Endothelial cell of umbilical vein (primary cell): ENCODE measurements around the gene RPS6KL1. TPM values are rescaled to one million over a fixed set of nuclear protein-coding genes. Genes with fewer than 3 reads are reported as not detected.

ENCODE experiments used
- BruUV-seq: library from RNA; stranded (reverse); fragments of 400-500 nt; replicated peaks from 2 replicates; lab custom pipeline; 2021; lab: Mats Ljungman, UMichigan
- CTCF ChIA-PET: fragments of 300-600, 350-600 bp; sonication (Branson Sonifier 250); formaldehyde crosslinking; loops from one replicate; lab custom pipeline; 2021; ENCODE audit warnings: antibody characterized with exemption, inconsistent platforms; lab: Charles Lee
- POLR2A ChIA-PET: fragments of 300-600, 350-600 bp; sonication (Branson Sonifier 250); formaldehyde crosslinking; loops from one replicate; lab custom pipeline; 2021; ENCODE audit warnings: antibody characterized with exemption, inconsistent platforms; lab: Charles Lee
- DNase-seq: peaks from one replicate; pipeline ENCODE4 v3.0.0-alpha.2; 2011; ENCODE audit warnings: low read depth, low spot score
- FAIRE-seq: peaks from 2 replicates; lab custom pipeline; 2011; peaks lifted over from hg19 to GRCh38; lab: Jason Lieb, UNC
- H2AFZ ChIP-seq: 2 replicates; pipeline ENCODE4 v1.6.0; 2012; ENCODE audit warnings: low read depth, low read length, control low read depth, inconsistent platforms
- H3K27ac ChIP-seq: 2 replicates; pipeline ENCODE4 v1.5.1; 2011; ENCODE audit warnings: low read depth, mild to moderate bottlenecking, control low read depth, low read length, moderate library complexity; ENCODE audit not compliant: insufficient read depth
- H3K27me3 ChIP-seq, 2 experiments: 2 replicates each; pipeline versions ENCODE4 v1.6.0 to v1.6.1; 2011; ENCODE audit warnings: low read length in 2 of 2, mixed read lengths in 1 of 2; ENCODE audit not compliant: control insufficient read depth in 2 of 2, insufficient read depth in 2 of 2
- H3K36me3 ChIP-seq, 2 experiments: 2 replicates in 1 of 2; 3 replicates in 1 of 2; pipeline ENCODE4 v1.5.1; 2011; ENCODE audit warnings: low read length in 2 of 2, mild to moderate bottlenecking in 1 of 2, moderate library complexity in 1 of 2; ENCODE audit not compliant: control insufficient read depth in 2 of 2, insufficient read depth in 2 of 2; ENCODE audit errors: extremely low read depth in 1 of 2
- H3K4me1 ChIP-seq: 3 replicates; pipeline ENCODE4 v1.5.1; 2011; ENCODE audit warnings: mild to moderate bottlenecking, low read length; ENCODE audit not compliant: control insufficient read depth, insufficient read depth; ENCODE audit errors: extremely low read depth
- H3K4me2 ChIP-seq: 2 replicates; pipeline ENCODE4 v1.6.1; 2011; ENCODE audit warnings: low read length, control low read depth, mixed read lengths; ENCODE audit not compliant: insufficient read depth
- H3K4me3 ChIP-seq, 3 experiments: fragments of 200-600 bp in 1 of 3; sonication (generic), shearing (Covaris generic) in 1 of 3; replicated peaks in 1 of 3; 2 replicates each; pipeline ENCODE4 v1.5.1; 2011 to 2016; ENCODE audit warnings: control low read depth in 3 of 3, low read length in 3 of 3, mild to moderate bottlenecking in 2 of 3, inconsistent platforms in 1 of 3, low read depth in 1 of 3, moderate library complexity in 1 of 3; ENCODE audit not compliant: insufficient read depth in 1 of 3
- H3K79me2 ChIP-seq: 2 replicates; pipeline ENCODE4 v1.6.0; 2012; ENCODE audit warnings: low read length, inconsistent platforms; ENCODE audit not compliant: control insufficient read depth, insufficient read depth
- H3K9ac ChIP-seq: replicated peaks from 2 replicates; pipeline ENCODE3; 2011; ENCODE audit warnings: low read length, control low read depth; ENCODE audit not compliant: insufficient read depth; ENCODE audit errors: extremely low read depth
- H3K9me1 ChIP-seq: replicated peaks from 3 replicates; pipeline ENCODE4 v1.6.0; 2011; ENCODE audit warnings: mild to moderate bottlenecking, low read length; ENCODE audit not compliant: control insufficient read depth, insufficient read depth; ENCODE audit errors: extremely low read depth
- H3K9me3 ChIP-seq: replicated peaks from 2 replicates; pipeline ENCODE4 v1.5.1; 2012; ENCODE audit warnings: low read length, inconsistent platforms; ENCODE audit not compliant: control insufficient read depth, insufficient read depth
- H4K20me1 ChIP-seq: replicated peaks from 2 replicates; pipeline ENCODE3; 2011; ENCODE audit warnings: mild to moderate bottlenecking, low read length; ENCODE audit not compliant: control insufficient read depth, insufficient read depth; ENCODE audit errors: extremely low read depth
- CTCF ChIP-seq, 2 donors: IDR thresholded peaks; 1 replicate in 1 of 2; 2 replicates in 1 of 2; pipeline ENCODE4 v1.5.1; 2011; ENCODE audit warnings: low read length in 2 of 2, mild to moderate bottlenecking in 2 of 2, moderate library complexity in 2 of 2, control low read depth in 1 of 2, inconsistent platforms in 1 of 2, low read depth in 1 of 2; ENCODE audit not compliant: insufficient read depth in 1 of 2; ENCODE audit errors: extremely low read depth in 1 of 2
- GATA2 ChIP-seq: IDR thresholded peaks from 2 replicates; pipeline ENCODE4 v1.7.0; 2011; ENCODE audit warnings: low read depth, mild to moderate bottlenecking, moderate library complexity, mixed read lengths, low read length; ENCODE audit not compliant: insufficient read length, insufficient read depth
- MYC ChIP-seq: IDR thresholded peaks from one replicate; pipeline ENCODE4 v1.6.1; 2011; ENCODE audit warnings: mild to moderate bottlenecking, low read depth, low read length
- POLR2AphosphoS5 ChIP-seq: IDR thresholded peaks from 2 replicates; pipeline ENCODE4 v1.6.1; 2012; ENCODE audit warnings: low read depth, mild to moderate bottlenecking, control low read depth, low read length, moderate library complexity; ENCODE audit not compliant: insufficient read depth
- dilution Hi-C: fragments of 300-500 bp; cut with MboI; formaldehyde crosslinking; loops from one replicate; pipeline ENCODE4 v1.15.0; 2019; ENCODE audit warnings: low sequenced_read_pairs; ENCODE audit not compliant: extremely low pct_ligation_motif_present
- intact Hi-C: fragments of 100-400 bp; cut with micrococcal nuclease; formaldehyde crosslinking; loops from one replicate; pipeline ENCODE4 v1.10.0; 2022
- polyA plus RNA-seq, 4 experiments: library from polyadenylated mRNA; depleted of rRNA in 3 of 4; stranded (reverse) in 3 of 4; unstranded in 1 of 4; fragments of >200 nt; gene quantifications; 2 replicates each; pipeline versions ENCODE4 v1.2.1 to v1.2.3, GENCODE V29; 2011 to 2012; ENCODE audit warnings: missing spikeins in 1 of 4
- total RNA-seq: library from RNA; stranded (reverse); gene quantifications from 2 replicates; pipeline ENCODE4 v1.2.3, GENCODE V29; 2021

RPS6KL1 gene
- total and polyA plus RNA-seq, 2 donors (not counting 3 experiments of a cell fraction or from before 2014, with no cell fraction given), result 10.2 to 23.8 TPM

- ChIA-PET CTCF (interaction anchor here (0.7 to 3.2 kb wide), 2 partner anchors 31 to 135 kb away, joined by 3 to 14 read pairs; no protein-coding TSS in a partner anchor), POLR2A (no interaction called here)
- no peaks in the 10 kb centered on the region for H4K20me1 ChIP-seq
- intact Hi-C loops (no loop called here), dilution Hi-C loops (no loop called here)
- H3K4me3 ChIP-seq, result peak overlapping the region in 2 of 3 experiments; percentile 83 to 84
- H3K4me1 ChIP-seq, result peaks cover 35% of the 10 kb centered on the region
- no peaks in the 10 kb centered on the region for H3K27me3 ChIP-seq
- H3K9me1 ChIP-seq, result no peaks in the 10 kb centered on the region
- no peak for DNase-seq
- no peak overlapping the region for H3K27ac ChIP-seq
- FAIRE-seq, result no peak
- H2AFZ ChIP-seq, result no peak overlapping the region
- peaks cover 16 to 32% of the 10 kb centered on the region in 2 experiments for H3K36me3 ChIP-seq
- H3K9me3 ChIP-seq, result no peaks in the 10 kb centered on the region
- H3K4me2 ChIP-seq, result peak overlapping the region; percentile 83
- H3K79me2 ChIP-seq, result peaks cover 60% of the 10 kb centered on the region
- H3K9ac ChIP-seq, result no peak overlapping the region
- TF ChIP-seq MYC, result no peak
- no peak for TF ChIP-seq CTCF (IDR thresholded peaks at IDR 0.05; ENCODE audit: extremely low read depth in 1 of 2, insufficient read depth in 1 of 2, low read depth in 1 of 2, low read length in 2 of 2)
- no TSS peak for BruUV-seq
Measured at GRCh38 chr14:74952697-74953484, 29.8 kb upstream of the RPS6KL1 start.

- dilution Hi-C loops (no loop called here), intact Hi-C loops (no loop called here)
- no peak for FAIRE-seq
- no peaks in the 10 kb centered on the region for H4K20me1 ChIP-seq
- TF ChIP-seq GATA2 (no peak), POLR2AphosphoS5 (no peak)
- no peak overlapping the region for H2AFZ ChIP-seq
- peaks cover 36% of the 10 kb centered on the region for H3K4me1 ChIP-seq
- peaks cover 16 to 37% of the 10 kb centered on the region in 2 experiments for H3K36me3 ChIP-seq
- H3K27me3 ChIP-seq, result no peaks in the 10 kb centered on the region
- BruUV-seq, result no TSS peak
- no peaks in the 10 kb centered on the region for H3K9me3 ChIP-seq
- CTCF ChIA-PET, result interaction anchor here (3.2 kb wide), 1 partner anchor 136 kb away, joined by 14 read pairs; no protein-coding TSS in a partner anchor
- no peak for DNase-seq
- H3K79me2 ChIP-seq, result peaks cover 60% of the 10 kb centered on the region
- POLR2A ChIA-PET, result no interaction called here
- H3K4me3 ChIP-seq, result peak overlapping the region in 1 of 3 experiments; percentile 9
- H3K9me1 ChIP-seq, result no peaks in the 10 kb centered on the region
- no peak overlapping the region for H3K9ac ChIP-seq
- H3K27ac ChIP-seq, result no peak overlapping the region
- H3K4me2 ChIP-seq, result peak overlapping the region; percentile 83
Measured at GRCh38 chr14:74952180-74952665, 29.2 kb upstream of the RPS6KL1 start.
